ENCODE data around the gene UBE4B. TPM values are rescaled to one million over a fixed set of nuclear protein-coding genes. Genes with fewer than 3 reads are reported as not detected.

The UBE4B gene
- total RNA-seq, 1 experiment from 2014 or later, result 54.7 TPM

- no peaks in the 10 kb centered on the region for H3K9me3 ChIP-seq (ENCODE audit: control insufficient read depth, insufficient read depth, low read depth, low read length)
- H3K36me3 ChIP-seq (ENCODE audit: control insufficient read depth, insufficient read depth, low read length), result peaks cover 2% of the 10 kb centered on the region; the same call in 1 of the 2 replicates
- no peak for DNase-seq (ENCODE audit: low read depth, low spot score)
- ChIA-PET POLR2A (interaction anchor here (0.7 kb wide), 1 partner anchor 122 kb away, joined by 3 read pairs; no protein-coding TSS in a partner anchor), CTCF (no interaction called here)
- no peak for TF ChIP-seq POLR2AphosphoS5 (IDR thresholded peaks at IDR 0.05; ENCODE audit: low read depth, low read length)
- no peak for TF ChIP-seq CTCF (IDR thresholded peaks at IDR 0.05)
- TF ChIP-seq SIN3A (IDR thresholded peaks at IDR 0.05; ENCODE audit: borderline replicate concordance, insufficient read depth, low read depth, low read length), result no peak
- no peak for TF ChIP-seq REST (IDR thresholded peaks at IDR 0.05; ENCODE audit: insufficient read depth in 1 of 2, low read depth in 2 of 2, low read length in 1 of 2)
- no peak for TF ChIP-seq TCF7L2 (IDR thresholded peaks at IDR 0.05; ENCODE audit: low read depth, low read length)
- no peak overlapping the region for H3K4me3 ChIP-seq (ENCODE audit: low read depth in 2 of 2, low read length in 2 of 2)
- intact Hi-C loops (cut with micrococcal nuclease; ENCODE audit: unreplicated experiment), result no loop called here
- H3K4me1 ChIP-seq (ENCODE audit: control insufficient read depth, insufficient read depth, low read length), result no peaks in the 10 kb centered on the region
- no TSS peak for BruUV-seq (replicated peaks)
- no peaks in the 10 kb centered on the region for H3K27me3 ChIP-seq (ENCODE audit: control insufficient read depth, insufficient read depth, low read length)
- H3K27ac ChIP-seq (ENCODE audit: low read length), result no peak overlapping the region
- in situ Hi-C loops (cut with HindIII; ENCODE audit: low pct_unique_long_range_greater_than_20kb, low sequenced_read_pairs), result no loop called here
- ATAC-seq, result no peak
These were observed 148.4 kb downstream of the UBE4B start for GRCh38 chr1:10181154-10181553.

- Histone ChIP-seq H3K36me3 (ENCODE audit: control insufficient read depth, insufficient read depth, low read length) (no peaks in the 10 kb centered on the region; the same call in 1 of the 2 replicates), H3K4me3 (ENCODE audit: low read depth in 2 of 2, low read length in 2 of 2) (no peak overlapping the region), H3K27ac (ENCODE audit: low read length) (no peak overlapping the region), H3K27me3 (ENCODE audit: control insufficient read depth, insufficient read depth, low read length) (no peaks in the 10 kb centered on the region), H3K4me1 (ENCODE audit: control insufficient read depth, insufficient read depth, low read length) (no peaks in the 10 kb centered on the region), H3K9me3 (ENCODE audit: control insufficient read depth, insufficient read depth, low read depth, low read length) (no peaks in the 10 kb centered on the region)
- POLR2A ChIA-PET, result no interaction called here
- ATAC-seq, result no peak
- intact Hi-C loops (cut with micrococcal nuclease; ENCODE audit: unreplicated experiment), result no loop called here
- DNase-seq (ENCODE audit: low read depth, low spot score), result no peak
- BruUV-seq (replicated peaks), result no TSS peak
- in situ Hi-C loops (cut with HindIII; ENCODE audit: low pct_unique_long_range_greater_than_20kb, low sequenced_read_pairs), result no loop called here
- CTCF ChIA-PET, result no interaction called here
- TF ChIP-seq SIN3A (IDR thresholded peaks at IDR 0.05; ENCODE audit: borderline replicate concordance, insufficient read depth, low read depth, low read length), result no peak
These were observed 153.0 kb downstream of the UBE4B start for GRCh38 chr1:10185759-10186158.

GRCh38 chr1:10186331-10187025 is 153.7 kb downstream of the UBE4B start:
- H3K27me3 ChIP-seq (ENCODE audit: control insufficient read depth, insufficient read depth, low read length), result no peaks in the 10 kb centered on the region
- H3K27ac ChIP-seq (ENCODE audit: low read length), result no peak overlapping the region
- in situ Hi-C loops (cut with HindIII; ENCODE audit: low pct_unique_long_range_greater_than_20kb, low sequenced_read_pairs), result no loop called here
- H3K36me3 ChIP-seq (ENCODE audit: control insufficient read depth, insufficient read depth, low read length), result no peaks in the 10 kb centered on the region
- H3K4me3 ChIP-seq (ENCODE audit: low read depth in 2 of 2, low read length in 2 of 2), result no peak overlapping the region
- CTCF ChIA-PET, result no interaction called here
- no peak for DNase-seq (ENCODE audit: low read depth, low spot score)
- no peaks in the 10 kb centered on the region for H3K4me1 ChIP-seq (ENCODE audit: control insufficient read depth, insufficient read depth, low read length)
- TF ChIP-seq POLR2AphosphoS5 (IDR thresholded peaks at IDR 0.05; ENCODE audit: low read depth, low read length), result no peak
- TF ChIP-seq SIN3A (IDR thresholded peaks at IDR 0.05; ENCODE audit: borderline replicate concordance, insufficient read depth, low read depth, low read length), result no peak
- no peak for TF ChIP-seq REST (IDR thresholded peaks at IDR 0.05; ENCODE audit: insufficient read depth in 1 of 2, low read depth in 2 of 2, low read length in 1 of 2)
- TF ChIP-seq TCF7L2 (IDR thresholded peaks at IDR 0.05; ENCODE audit: low read depth, low read length), result no peak
- no peak for TF ChIP-seq CTCF (IDR thresholded peaks at IDR 0.05)
- intact Hi-C loops (cut with micrococcal nuclease; ENCODE audit: unreplicated experiment), result no loop called here
- H3K9me3 ChIP-seq (ENCODE audit: control insufficient read depth, insufficient read depth, low read depth, low read length), result no peaks in the 10 kb centered on the region
- POLR2A ChIA-PET, result interaction anchor here (0.6 to 0.8 kb wide), 2 partner anchors 59 to 83 kb away, joined by 3 read pairs; no protein-coding TSS in a partner anchor
- ATAC-seq, result no peak
- no TSS peak for BruUV-seq (replicated peaks)
